GM21381 (cell line): ENCODE results near the gene FOS.
A peak's percentile ranks its signal among the peaks of the same experiment; 100 is the strongest.

Experiments used
- ATAC-seq: cut with Tn5 transposase; IDR thresholded peaks from one replicate; pipeline ENCODE4 v1.9.1; 2021; ENCODE audit warnings: mild to moderate bottlenecking, moderate library complexity; ENCODE audit not compliant: unreplicated experiment

The FOS gene

GRCh38 chr14:75249958-75250336 lies 28.7 kb upstream of the FOS start:
- ATAC-seq, result peak; percentile 18

- no peak for ATAC-seq
Measured at GRCh38 chr14:75250800-75251199, 27.8 kb upstream of the FOS start.

GRCh38 chr14:75252254-75252837 lies 26.3 kb upstream of the FOS start:
- ATAC-seq, result no peak

- ATAC-seq, result no peak
Measured at GRCh38 chr14:75254381-75254822, 24.2 kb upstream of the FOS start.

- ATAC-seq, result no peak
Measured at GRCh38 chr14:75254901-75255584, 23.6 kb upstream of the FOS start.

DNA sequence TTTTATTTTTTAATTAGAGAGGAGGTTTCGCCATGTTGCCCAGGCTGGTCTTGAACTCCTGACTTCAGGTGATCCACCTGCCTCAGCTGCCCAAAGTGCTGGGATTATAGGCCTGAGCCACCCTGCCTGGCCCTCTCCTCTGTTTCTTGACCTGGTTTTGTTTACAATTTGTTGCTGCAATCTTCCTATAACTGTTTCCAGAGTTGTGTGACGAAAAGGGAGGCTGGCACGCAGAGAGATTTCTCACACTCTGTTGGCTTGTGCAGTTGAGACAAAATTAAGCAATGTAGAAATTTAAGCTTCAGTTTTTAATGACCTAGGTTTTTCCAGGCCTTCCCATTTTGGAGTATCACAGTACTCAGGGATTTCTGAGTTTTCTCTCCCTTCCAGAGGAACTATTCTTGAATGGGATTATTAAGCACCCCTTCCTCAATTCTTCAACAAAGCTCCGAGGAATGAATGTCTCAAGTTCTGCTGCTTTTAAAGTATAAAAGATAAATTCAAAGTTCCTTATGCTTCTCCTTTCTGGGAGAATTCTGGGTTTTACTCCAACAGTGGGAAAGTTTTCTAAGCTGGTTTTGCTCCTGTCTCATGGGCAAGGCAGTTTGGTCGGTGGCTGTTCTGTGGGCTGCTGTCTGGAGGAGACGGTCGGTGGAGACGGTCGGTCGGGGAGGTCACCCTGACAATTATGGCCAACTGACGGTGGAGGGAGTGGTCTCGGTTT lies 20.4 kb upstream of the FOS start:
- peak; percentile 24 for ATAC-seq

DNA sequence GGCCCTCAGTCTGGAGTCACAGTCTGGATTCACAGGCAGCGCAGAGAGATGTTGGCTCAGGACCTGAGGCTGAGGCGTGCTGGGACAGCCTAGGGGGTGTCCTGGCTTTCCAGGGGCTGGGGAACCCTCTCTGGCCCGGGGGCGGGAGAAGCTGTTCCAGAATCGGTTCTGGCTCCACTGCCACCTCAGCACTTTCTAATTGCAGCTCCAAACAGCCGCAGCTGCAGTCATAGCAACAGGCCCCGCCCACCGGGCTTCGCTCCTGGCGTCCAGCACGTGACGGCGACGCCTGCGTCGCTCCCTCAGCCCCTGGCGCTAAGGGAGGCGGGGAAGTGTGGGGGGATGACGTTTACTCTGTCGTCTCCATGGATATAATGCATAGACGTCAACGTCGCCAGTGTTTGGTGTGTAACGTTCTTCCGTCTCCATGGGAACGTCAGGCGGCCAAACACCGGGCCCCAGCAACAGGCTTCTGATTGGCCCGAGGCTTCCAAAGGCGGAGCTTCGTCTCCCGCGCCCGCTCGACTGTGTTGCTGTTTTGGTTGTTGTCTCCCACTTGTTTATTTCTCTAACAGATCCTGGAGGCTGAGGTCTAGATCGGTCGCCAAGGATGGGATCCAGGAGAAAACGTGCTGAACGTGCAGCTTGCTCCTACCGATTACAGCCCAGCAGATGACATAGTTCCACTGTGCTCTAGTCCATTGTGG lies 19.7 kb upstream of the FOS start:
- ATAC-seq, result peak; percentile 96

- ATAC-seq, result no peak
Measured at GRCh38 chr14:75259510-75259855, 19.1 kb upstream of the FOS start.

DNA sequence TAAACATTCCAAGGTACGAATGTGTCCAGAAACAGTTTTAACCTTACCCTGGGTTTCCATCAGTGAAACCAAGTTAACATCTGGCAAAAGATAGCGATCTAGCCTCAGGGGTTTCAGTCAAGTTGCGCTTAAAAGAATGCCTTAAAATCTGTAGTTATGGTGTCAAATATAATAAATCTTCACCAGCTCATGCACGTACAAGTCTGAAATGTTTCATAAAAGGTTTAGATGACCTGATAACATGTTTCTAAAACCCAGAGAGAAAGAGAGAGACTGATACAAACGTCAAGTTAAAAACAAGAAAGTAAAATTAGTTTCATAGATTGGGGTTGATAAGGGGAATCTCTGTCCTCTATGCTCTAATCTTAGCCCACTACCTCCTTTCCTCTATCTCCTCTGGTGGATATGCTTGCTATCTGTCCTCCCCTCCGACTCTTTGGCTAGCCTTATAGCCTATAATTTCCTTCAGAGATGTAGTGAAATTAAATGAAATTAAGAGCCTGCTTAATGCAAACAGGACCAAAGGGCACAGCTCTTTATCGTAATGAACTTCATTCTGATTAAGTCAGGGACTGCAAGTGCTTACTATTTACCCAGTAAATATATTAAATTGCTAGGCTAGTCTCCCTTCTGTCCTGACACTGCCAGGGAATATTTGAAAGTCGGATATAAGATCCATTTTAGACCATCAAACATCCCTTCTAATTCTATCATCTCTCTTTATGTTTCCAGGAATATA lies 18.4 kb upstream of the FOS start:
- ATAC-seq, result no peak

- ATAC-seq, result no peak
Measured at GRCh38 chr14:75261820-75262219, 16.8 kb upstream of the FOS start.

- no peak for ATAC-seq
Measured at GRCh38 chr14:75262641-75263040, 16.0 kb upstream of the FOS start.

GRCh38 chr14:75264036-75264435 lies 14.6 kb upstream of the FOS start:
- ATAC-seq, result no peak

DNA sequence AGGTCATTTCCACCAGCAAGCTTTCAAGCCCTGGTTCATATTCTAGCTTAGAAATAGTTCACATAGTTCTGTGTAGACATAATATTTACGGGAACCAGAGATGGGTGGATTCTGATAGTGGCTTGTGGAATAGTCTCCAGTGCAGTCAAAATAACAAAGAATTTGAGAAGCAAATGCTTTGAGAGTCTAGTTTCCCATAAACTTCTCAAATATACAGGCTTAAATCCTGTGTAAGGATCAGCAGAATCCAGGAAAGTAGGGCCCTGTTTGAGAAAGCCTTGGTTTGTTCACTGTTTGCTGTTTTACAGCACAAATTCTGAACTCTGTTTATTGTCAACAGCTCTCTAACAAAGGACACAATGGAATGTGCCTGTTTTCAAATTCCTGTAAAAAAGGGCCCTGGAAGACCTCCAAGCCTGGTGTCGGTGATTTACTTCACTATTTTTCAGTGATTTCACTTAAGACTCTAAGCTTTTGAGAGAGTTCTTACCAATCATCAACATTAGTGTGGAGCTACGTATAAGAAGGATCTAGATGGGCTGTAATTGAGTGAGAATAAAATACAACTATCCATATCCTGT lies 11.4 kb upstream of the FOS start:
- ATAC-seq, result no peak

DNA sequence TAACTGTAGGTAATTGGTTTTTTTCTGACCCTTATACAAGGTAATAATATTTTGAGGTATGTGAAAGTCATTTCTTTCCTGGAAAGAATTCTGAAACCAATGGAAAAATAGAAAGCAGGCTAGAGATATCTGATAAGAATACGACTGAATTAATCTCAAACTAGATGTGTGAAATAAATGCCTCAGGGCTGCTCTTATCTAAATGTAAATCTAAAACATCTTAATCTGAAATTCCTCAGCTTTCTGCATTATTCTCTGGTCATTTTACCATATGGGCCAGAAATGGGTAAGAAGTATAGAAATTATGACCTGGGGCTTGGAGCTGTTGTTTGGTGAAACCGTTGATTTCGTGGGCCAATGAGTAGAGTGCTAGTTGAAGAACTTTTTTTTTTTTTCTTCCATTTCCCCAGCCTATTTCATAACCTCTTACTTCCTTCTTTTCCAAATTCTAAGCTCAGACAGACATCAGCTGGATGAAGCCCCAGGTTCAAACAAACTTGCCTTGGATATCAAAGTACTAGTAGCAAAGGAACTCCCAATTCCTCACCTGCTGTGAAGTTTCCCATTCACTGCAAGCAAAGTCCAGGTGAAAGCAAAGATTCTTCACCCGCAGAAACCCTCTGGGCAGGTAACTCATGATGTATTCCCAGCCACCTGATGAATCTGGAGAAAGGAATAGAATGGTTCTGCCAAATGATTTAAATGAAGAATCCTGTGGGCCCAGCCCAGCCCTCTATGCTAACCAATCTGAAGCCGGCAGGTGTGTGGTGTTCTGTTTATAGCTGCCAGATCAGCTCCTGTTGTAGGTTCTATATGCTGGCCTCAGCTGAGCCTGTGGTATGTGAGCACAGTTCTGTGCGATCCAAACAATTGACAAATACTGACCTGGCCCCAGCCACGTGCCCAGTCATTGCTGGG lies 9.7 kb upstream of the FOS start:
- ATAC-seq, result no peak

DNA sequence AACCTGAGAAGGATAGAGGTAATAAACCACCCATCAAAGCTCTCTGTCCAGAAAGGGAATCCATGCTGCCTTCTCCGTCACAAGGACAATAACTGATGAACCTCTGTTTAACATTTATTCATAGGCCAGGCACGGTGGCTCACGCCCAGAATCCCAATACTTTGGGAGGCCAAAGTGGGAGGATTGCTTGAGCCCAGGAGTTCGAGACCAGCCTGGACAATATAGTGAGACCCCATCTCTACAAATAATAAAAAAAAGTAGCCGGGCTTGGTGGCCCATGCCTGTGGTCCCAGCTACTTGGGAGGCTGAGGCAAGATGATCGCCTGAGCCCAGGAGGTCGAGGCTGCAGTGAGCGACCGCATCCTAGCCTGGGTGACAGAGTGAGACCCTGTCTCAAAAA lies 7.1 kb upstream of the FOS start:
- ATAC-seq, result no peak

DNA sequence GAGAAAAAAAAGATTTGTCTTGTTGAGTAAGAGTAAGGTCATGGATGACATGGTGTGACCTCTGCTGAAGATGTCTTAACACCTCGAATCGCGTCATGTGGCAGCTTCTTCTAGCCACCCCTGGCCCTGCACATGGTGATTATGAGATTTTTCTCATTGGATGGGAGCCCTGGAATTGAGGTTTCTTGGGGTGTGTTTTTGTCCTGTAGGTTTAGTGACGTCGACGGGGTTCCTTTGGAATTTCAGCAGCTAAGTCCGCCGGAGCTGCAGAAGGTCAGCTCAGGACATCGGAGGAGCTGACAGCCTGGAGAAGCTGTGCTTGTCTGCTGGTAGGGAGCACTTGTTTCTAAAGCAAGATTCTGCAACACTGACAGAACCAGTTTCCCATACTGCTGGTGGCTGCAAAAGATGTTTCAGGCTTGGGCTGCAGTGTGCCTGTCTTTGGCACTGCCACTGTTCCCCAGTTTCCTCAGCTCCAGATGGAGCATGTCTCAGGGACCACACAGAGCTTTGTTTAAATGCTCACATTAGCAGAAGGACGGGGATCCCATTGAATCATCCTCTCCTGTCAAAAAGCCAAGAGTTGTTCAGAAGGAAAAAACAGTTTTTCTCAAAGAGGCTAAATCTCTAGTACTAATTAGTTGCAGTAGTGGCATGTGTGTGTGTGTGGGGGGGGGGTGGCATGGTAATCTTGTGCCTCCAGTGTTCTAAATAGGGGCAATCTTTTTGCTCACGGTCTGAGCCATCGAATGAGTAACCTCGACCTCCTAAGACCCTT lies 5.2 kb upstream of the FOS start:
- ATAC-seq, result no peak

DNA sequence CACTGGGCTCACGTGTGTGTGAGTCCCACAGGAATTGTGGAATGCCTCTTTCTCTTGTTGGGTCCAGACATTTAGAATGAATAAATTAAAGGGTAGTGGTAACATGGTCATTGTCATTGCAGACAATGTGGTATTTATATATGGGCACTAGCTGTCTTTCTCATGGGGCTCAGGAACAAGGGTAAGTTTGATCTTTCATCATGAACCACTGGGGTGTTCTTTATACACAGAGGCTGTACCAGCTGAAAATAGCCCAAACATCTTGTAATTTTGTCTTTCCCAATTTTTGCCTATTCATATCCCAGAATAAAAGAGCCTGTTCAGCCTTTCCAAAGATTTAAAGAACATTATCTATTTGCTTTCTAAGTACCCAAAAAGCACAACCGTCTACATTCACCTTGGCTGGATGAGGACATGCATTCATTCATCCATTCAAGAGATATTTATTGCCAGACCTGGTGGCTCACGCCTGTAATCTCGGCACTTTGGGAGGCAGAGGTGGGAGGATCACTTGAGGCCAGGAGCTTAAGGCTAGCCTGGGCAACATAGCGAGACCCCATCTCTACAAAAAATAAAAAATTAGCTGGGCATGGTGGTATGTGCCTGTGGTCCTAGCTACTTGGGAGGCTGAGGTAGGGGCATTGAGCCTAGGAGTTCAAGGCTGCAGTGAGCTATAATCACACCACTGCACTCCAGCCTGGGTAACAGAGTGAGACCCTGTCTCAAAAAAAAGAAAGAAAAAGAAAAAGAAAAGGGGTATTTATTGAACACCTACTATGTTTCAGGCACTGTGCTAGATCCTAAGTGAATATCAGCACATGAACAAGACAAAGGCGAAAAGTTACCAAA lies 4.4 kb upstream of the FOS start:
- ATAC-seq, result no peak
